NK-92 (cell line): ENCODE measurements around the gene AGBL1.

ENCODE experiments used
- DNase-seq: peaks from one replicate; lab custom pipeline; 2025; ENCODE audit not compliant: unreplicated experiment; lab: John Stamatoyannopoulos, UW

AGBL1 gene

DNA sequence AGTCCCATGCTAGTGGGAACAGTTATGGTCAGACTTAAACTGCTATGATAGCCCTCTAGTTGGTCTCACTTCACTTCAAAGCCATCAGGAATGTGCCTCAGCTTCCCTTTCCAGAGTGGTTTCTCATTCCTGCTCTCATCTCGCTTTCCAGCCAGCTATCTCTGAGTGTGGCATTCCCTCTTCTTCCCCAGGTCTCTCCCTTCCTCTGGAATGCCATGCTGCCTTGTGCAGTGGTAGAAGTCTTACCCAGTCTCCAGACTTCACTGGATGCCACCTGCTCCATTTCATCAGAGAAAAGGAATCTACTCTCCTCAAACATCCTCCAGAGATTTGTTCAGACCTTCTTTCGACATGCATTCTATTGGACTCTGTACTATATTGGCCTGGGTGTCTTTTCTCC, 83.0 kb downstream of the AGBL1 start:
- no peak for DNase-seq

DNA sequence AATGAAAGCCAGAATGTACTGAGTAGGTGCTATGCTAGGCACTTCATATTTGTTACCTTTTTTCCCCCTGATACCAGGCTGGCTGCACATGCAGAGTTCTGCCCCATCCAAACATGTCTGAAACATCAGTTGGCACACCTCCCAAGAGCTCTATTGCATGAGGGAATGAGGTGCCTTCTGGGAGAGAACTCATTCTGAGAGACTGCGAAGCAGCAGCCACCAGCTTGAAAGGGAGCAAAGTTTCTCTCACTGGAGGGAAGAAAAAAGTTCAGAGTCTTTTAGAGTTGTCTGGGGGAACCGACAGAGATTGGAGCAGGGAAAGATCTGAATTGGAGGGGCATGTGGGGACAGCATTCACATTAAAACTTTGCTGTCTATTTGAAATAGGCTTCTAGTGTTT, 84.1 kb downstream of the AGBL1 start:
- no peak for DNase-seq

DNA sequence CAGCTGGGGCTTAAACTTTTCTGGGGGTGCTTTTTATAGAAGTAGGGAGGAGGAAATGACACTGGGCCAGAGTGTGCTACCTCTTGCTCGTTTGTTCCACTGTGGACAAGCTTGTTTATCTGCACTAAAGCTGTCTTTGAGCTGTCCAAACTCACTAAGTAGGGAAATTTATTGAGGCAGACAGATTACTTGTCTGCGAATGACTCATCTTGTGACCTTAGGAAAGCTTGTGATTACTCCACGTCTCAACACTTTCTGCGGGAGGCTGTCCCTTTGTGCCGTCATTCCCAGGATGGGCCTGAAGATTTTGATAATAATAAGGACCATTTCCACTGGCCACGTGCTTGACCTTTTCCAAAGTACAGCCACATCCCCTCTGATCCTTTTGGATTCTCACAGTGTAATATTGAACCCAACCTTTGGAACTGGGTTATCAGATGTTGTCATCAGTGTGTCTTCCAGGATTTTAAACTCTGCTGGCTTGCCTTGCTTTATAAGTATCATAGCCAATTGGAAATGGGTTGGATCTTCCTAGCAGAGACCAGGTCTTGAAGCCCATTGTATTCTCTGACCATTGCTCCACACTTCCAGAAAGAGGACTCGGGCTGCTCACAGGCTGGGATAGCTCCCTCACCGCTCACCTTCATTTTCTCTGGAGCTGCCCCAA, 84.7 kb downstream of the AGBL1 start:
- no peak for DNase-seq

DNA sequence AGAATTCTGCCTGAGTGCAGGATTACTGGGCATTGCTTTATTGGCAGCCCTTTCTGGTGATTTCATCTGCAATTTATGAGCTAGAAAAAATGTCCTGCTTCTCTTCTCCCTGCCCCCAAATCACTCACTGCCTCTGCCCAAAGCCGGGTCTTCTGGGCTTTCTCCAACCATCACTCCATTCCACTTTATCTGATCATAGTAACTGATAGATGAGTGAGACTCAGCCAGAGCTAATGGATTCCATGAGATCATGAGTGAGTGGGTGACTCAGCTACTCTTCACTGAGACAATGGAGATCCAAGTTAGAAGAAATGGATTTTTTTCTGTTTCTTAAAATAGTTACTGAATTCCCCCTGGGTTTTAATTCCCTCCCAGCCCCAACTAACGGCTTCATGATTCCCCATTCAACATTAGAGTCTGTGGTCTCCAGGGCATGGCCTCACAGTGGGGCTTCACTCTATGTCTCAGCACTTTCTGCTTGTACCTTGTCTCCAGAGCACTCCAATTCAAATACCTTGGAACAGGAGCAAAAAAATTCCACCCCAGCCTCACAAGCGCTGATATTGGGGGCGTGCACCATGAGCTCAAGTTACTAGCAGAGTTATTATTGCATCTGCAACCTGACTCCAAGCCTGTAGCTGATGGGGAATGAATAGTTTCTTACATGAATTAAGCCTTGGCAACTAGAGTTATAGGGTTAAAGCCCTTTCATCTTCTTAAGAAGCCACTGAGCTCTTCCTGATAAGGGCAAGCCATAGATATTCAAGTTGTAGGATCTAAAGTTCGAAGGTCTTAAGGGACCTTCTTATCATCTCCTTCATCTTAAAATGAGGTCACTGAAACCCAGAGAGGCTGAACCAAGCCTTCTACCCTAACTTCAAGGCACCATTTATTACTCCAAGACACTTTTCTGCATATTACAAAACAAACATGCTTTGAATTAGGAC, 85.9 kb downstream of the AGBL1 start:
- no peak for DNase-seq

DNA sequence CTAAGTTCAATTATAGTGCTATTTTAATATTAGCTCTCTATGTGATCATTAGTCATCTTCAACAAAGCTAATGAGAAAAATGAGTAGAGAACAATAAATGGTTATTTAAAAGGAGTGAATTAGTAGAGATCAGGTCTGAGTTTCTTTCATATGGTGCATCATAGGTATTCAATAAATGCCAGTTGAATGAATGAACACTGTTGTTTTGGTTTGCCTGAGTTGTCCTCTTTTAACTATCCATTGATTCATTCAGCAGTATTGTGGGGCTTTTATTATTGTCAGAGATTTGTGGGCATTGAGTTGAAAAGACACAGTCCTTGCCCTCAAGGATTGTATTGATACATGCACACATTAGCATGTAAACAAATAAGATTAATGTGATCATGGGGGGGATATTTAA, 88.2 kb downstream of the AGBL1 start:
- DNase-seq: no peak

DNA sequence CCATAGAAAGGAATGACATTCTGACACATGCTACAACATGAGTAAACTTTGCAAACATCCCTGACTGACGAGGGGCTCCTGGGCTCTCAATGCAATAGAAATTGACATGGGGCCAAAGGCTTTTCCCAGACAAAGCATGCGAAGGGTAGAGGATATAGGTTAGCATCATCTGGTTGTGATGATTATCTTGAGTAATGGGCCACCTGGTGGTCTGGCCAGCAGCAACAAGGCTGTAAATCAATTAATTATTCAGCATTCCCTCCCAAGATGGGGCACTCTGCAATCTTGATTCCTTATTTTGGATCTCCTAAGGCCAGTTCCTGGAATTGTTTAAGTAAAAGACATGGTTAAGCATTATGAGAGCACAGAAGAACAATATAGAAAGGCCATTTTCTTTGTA, 99.2 kb downstream of the AGBL1 start:
- no peak for DNase-seq

DNA sequence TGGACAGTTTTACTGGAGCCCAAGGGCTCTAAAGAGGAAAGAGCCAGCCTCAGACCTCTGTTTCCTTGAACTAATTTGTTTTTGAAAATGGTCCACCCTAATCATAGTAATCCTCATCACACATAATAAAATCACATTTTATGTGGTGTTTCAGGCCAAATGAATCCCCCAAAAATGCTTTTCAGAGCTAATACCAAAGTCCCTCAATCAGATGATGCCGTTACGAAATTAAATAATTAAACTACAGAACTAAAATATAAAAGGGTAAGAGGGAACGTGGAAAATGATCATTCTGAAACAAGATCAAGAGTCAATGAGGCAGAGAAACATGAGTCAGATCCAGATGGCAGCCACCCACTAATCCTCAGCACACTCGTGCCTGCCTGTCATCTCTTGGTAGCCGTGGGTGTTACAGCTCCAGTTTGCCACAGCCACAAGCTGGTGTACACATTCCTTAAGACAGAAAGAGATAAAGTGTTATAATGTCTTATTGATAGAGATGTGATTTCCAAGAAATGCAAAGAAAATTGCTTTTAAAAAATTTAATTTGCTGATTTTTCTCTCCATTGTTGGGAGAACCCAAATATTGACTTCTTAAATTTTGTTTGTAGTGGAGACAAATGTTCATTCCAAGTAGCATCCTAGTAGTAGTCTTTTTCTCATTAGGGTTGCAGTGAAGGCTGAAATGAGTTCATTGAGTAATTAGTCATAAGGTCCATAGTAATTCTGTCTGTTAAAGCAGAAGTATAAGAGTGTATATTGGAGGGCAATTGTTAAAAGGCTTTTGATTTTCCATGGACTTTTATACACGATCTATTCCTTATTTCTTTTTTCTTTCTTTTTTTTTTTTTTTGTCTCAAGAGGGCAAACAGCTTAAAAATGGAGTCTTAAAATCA, 104.2 kb downstream of the AGBL1 start:
- no peak for DNase-seq

DNA sequence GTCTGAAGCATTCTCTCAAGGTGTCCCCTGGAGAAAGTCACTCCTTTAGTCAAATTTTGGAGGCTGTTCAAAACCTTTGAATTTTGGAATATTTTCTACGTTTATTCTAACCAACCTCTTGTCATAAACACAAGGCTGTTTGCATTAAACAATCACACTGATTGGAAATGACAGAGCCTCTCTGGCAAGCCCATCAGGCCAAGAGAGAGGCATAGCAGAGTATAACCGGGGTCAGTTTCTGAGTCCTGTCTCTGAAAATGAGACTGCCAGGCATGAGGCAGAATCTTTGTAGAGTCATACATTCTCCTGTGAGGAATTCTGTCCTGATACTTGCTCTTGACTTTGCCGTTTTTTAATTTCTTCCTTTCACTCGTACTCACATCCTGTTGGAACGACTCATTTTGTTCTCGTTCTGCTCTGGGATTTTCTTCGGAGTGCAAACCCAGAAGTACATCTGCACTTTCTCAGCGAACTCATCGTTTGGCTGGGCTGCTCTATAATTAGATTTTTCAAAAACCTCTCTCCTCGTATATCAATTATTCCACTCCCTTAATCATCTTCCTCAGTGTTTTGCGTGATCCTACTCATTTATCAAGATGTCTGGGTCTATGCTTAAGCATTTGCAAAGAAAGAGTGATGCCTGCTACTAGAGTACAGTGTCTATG, 114.2 kb downstream of the AGBL1 start:
- no peak for DNase-seq

DNA sequence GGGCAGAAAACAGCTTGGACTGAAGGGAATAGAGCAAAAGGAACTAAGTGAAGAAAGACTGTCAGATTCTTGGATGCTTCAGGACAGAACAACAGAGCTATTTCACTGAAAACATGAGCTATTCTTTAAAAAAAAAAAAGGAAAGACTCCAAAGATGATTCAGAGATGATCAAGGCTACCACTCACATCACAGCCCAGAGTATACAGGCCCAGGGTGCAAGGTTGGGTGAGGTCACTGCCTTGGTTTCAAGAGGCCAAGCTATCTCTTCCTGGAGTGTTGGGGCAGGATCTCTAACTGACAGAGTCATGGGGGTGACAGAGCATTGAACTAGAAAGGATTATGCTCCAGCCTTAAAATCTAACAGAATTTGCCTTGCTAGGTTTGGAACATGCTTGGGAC, 118.1 kb downstream of the AGBL1 start:
- DNase-seq: no peak

DNA sequence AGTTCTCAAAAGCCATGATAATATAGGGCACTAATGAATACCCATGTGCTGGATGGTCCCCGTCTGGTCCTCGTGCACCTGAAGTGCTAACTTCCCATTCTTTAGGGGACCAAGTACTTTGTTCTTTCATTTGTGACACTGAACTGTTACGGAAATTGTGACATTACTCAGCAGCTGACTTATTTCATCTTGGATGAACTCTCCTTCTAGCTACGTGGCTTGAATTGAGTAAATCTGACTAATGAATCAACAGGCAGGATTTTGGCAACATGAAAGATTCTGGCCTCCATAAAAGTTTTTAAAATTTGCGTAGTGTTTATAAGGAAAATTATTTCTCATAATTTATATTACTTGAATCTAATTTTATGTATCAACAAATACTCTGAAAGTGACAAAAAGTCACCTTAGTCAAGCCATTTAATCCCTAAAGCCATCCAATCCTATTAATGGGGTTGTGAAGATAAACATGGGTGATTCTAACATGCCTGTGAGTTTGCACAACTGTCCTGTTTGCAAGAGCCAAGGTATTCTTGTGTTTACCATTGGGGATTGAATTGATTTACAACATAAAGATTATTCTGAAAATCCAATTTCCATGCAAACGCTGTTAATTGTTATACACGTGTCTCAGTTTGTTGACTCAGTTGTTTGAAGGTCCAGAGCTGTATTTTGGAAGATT, 119.9 kb downstream of the AGBL1 start:
- DNase-seq: no peak

DNA sequence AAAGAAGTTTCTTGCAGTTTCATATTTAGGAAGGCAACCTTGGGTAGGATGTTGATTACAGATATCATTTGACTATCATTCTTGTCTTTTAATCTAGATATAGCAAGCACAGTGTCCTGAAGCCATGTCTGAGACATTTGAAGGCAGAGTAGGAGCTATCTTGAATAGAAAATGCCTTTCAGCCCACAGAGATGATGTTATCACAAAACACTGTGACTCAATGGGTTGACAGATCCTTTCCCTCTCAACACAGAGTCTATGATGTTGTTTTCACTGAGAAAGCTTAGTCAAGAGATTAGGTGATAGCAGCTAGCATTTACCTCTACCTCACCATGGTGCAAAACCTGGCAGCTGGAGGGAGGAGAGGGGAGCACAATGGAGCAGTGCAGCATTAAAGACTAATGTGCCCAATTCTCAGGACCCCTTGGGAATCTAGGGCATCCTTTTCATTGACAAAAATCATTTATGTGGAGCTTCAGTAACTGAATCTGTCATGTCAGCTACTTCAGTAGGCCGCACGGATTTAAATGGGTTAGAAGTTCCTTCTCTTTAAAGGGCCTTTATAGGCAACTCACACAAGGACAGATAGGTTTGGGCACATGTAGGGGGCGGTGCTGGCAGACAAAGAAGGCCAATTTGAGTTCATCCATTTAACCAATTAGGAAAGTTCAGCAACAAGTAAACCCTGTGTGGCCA, 121.8 kb downstream of the AGBL1 start:
- no peak for DNase-seq

DNA sequence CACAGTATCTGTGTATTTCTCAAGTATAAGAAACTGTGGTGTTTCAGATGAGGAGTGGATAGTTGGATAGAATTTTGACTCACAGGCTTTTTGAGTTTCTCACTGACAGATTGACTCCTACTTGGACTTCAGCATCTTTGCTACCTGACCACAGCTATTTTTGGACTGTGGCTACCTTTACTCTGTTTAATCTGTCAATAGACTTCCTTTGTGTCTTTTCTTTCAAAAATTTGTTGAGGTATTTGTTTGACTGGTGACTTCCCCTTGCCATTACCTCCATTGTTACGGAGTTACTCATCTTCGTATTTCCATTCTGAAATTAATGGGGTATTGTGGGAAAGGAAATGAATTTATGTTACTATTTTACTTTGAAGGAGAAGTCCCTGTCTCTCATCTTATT, 123.8 kb downstream of the AGBL1 start:
- DNase-seq: no peak

DNA sequence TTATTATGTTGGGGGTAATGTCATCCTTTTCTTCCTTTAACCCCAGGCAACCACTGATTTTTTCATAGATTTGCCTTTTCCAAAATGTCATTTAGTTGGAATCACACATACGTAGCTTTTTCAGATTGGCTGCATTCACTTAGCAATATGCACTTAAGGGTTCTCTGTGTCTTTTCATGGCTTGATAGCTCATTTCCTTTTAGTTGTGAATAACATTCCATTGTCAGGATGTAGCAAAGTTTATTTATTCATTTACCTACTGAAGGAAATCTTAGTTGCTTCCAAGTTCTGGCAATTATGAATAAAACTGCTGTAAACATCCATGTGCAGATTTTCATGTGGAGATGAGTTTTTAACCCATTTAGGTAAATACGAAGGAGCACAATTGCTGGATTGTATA, 125.4 kb downstream of the AGBL1 start:
- no peak for DNase-seq

DNA sequence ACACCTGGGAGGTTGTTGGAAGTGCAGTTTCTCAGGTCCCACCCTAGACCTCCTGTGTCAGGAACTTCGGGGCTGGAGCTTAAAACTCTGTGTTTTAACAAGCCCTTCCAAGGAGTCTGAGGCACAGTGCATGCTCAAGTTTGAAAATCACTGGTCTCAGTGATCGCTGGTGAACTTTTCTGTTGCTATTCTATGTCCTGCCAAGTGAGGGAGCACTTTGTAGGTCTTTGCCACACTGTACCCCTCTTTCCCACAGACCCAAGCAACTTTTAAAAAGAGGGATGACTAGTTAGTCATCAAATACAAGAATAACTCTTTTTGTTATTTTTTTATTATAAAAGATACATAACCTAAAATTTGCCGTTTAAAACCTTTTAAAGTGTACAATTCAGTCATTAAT, 133.7 kb downstream of the AGBL1 start:
- DNase-seq: no peak

DNA sequence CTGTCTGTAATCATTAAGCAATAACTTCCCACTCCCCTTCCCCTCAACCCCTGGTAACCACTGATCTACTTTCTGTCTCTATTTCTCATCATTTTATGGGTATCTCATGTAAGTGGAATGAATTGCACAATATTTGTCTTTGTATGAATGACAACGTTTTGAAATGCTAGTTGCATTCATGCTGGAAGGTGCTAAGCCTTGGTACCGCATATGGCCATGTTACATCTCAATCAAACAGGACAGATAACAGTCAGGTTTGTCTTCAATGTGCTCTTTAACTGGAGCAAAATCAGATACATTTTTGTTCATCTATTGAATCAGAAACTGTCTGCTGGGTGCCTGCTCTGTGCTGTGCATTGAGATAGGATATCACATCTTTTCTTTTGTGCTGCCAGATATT, 134.2 kb downstream of the AGBL1 start:
- DNase-seq: no peak

DNA sequence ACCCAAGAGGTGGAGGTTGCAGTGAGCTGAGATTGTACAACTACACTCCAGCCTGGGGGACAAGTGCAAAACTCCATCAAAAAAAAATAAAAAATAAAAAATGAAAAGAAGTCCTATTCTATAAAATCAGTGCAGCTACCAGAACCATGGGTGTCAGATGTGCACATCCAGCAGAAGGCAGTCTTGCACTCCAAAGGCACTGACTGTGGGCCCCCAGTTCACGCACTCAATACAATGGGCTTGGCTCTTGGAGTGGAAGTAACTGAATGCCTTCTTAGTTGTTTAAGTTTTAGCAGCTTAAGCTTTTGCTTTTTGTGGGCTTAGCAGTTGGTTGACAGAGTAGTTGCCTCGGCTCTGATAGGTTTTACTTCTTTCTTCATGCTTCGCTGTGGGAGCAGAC, 141.4 kb downstream of the AGBL1 start:
- no peak for DNase-seq

DNA sequence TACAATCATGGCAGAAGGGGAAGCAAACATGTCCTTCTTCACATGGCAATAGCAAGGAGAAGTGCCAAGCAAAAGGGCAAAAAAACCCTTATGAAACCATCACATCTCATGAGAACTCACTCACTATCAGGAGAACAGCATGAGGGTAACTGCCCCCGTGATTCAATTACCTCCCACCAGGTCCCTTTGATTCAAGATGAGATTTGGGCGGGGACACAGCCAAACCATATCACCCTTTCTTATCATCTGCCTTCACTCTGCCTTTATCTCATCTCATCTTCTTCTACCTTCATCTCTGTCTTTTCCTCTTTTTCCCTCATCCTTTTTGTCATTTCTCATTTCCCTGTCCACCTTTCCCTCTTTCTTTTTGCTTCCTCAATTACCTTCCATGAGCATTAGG, 149.6 kb downstream of the AGBL1 start:
- DNase-seq: no peak

DNA sequence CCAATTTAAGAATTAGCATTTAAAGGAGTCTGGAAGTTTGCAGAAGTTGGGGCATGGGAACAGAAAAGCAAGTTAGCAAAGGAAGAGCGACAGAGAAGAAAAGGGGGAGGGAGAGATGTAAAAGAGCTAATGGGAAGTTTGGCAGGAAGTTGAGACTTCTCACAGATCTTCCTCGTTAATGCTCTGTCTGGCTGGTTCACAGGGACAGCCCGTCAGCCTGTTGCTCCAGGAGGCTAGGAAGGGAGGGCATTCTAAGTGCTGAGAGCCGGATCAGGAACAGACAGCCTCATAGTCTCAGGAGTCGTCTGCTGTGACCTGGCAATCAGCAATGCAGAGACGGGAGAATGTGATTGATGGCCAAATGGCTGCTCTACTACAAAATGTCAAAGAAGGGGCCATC, 150.3 kb downstream of the AGBL1 start:
- DNase-seq: no peak

DNA sequence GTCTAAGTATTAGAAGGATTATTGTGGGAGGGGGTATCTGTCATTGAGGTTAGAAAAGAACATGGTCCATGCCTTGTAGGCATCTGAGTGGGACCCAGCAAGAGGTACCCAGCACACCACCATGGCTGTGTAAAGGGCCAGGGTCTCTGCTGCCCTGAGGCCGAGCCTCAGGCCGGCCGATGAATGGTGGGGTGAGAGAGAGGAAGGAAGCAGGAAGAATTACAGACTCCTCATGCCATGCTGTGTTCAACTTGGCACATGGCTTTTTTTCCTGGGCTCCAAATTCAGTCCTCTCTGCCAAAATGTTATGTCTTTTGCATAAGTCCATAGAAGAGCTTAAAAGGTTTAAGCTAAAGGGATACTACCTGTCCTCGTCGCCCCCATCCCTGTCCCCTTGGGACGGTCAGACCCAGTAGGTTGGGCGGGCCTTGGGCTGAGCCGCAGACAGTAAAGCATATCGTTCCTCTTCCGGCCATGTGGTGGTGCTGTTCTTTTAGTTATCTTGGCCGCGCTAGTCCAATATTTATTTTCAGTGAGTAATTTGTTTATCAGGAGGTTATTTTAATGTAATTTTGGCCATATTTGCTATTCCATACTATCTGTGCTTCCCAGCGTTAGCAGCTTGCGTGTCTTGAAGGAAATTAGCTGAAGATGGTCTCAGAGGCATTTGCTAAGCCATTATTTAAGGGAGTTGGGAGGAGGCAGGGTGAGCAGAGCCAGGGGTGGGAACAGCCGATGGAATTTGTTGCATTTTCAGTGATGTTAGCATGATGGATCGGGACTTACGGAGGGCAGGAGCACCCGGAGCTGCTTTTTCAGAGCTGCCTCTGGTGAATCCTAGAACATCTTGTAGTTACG, 152.4 kb downstream of the AGBL1 start:
- DNase-seq: no peak
